ENCODE results near the gene METTL16. TPM values are rescaled to one million over a fixed set of nuclear protein-coding genes. Genes with fewer than 3 reads are reported as not detected.

METTL16 gene
- total and polyA plus RNA-seq, 2 experiments from 2014 or later, result 40.1 to 80.8 TPM

- TF ChIP-seq ZNF331 (CRISPR knock-in tag; IDR thresholded peaks at IDR 0.05; ENCODE audit: low read depth) (no peak), POLR2AphosphoS5 (IDR thresholded peaks at IDR 0.05; ENCODE audit: low read depth) (no peak), CREB1 (CRISPR knock-in tag; IDR thresholded peaks at IDR 0.05; ENCODE audit: low read depth) (no peak), JUNB (IDR thresholded peaks at IDR 0.05; ENCODE audit: unreplicated experiment) (no peak)
Observed at GRCh38 chr17:2383628-2384167, 128.0 kb downstream of the METTL16 start (continued).

GRCh38 chr17:2380950-2381649 lies 130.6 kb downstream of the METTL16 start:
- ATAC-seq, result no peak
- no peaks in the 10 kb centered on the region; the same call in 1 of the 2 replicates for H4K20me1 ChIP-seq (replicated peaks; ENCODE audit: insufficient read depth)
- peaks cover 18% of the 10 kb centered on the region for H3K4me1 ChIP-seq (ENCODE audit: insufficient read depth)
- Mint-ChIP-seq H3K4me1 (peaks cover 20% of the 10 kb centered on the region), H3K4me3 (no peak overlapping the region), H3K27me3 (ENCODE audit: insufficient read depth, low read depth, poor library complexity) (peaks cover 13% of the 10 kb centered on the region), H3K36me3 (ENCODE audit: low read depth) (peaks cover 19% of the 10 kb centered on the region), H3K27ac (no peak overlapping the region), H3K9me3 (no peaks in the 10 kb centered on the region)
- no peak overlapping the region for H2AFZ ChIP-seq
- TF ChIP-seq STAT1 (IDR thresholded peaks at IDR 0.05; ENCODE audit: unreplicated experiment), result no peak
- no peak overlapping the region for H3K4me3 ChIP-seq
- DNase-seq (ENCODE audit: low spot score), result no peak
- no peaks in the 10 kb centered on the region for H3K79me2 ChIP-seq (replicated peaks; ENCODE audit: insufficient read depth)
- H3K36me3 ChIP-seq (ENCODE audit: insufficient read depth), result no peaks in the 10 kb centered on the region
- no peak overlapping the region for H3K4me2 ChIP-seq
- no peaks in the 10 kb centered on the region for H3K27me3 ChIP-seq (ENCODE audit: insufficient read depth)
- no peaks in the 10 kb centered on the region; the same call in 1 of the 2 replicates for H3F3A ChIP-seq (replicated peaks; ENCODE audit: low read depth)
- H3K27ac ChIP-seq (ENCODE audit: low read depth), result no peak overlapping the region
- no peaks in the 10 kb centered on the region for H3K9me2 ChIP-seq (ENCODE audit: insufficient read depth)

GRCh38 chr17:2380226-2380922 lies 131.3 kb downstream of the METTL16 start:
- Histone ChIP-seq H4K20me1 (replicated peaks; ENCODE audit: insufficient read depth) (no peaks in the 10 kb centered on the region; the same call in 1 of the 2 replicates), H2AFZ (no peak overlapping the region), H3K4me2 (no peak overlapping the region), H3K9me2 (ENCODE audit: insufficient read depth) (no peaks in the 10 kb centered on the region), H3K27ac (ENCODE audit: low read depth) (no peak overlapping the region), H3K27me3 (ENCODE audit: insufficient read depth) (no peaks in the 10 kb centered on the region), H3K4me3 (no peak overlapping the region), H3F3A (replicated peaks; ENCODE audit: low read depth) (no peaks in the 10 kb centered on the region; the same call in 1 of the 2 replicates), H3K36me3 (ENCODE audit: insufficient read depth) (no peaks in the 10 kb centered on the region), H3K79me2 (replicated peaks; ENCODE audit: insufficient read depth) (no peaks in the 10 kb centered on the region), H3K4me1 (ENCODE audit: insufficient read depth) (peaks cover 13% of the 10 kb centered on the region)
- no peak overlapping the region for H3K4me3 Mint-ChIP-seq
- peaks cover 21% of the 10 kb centered on the region for H3K4me1 Mint-ChIP-seq
- peaks cover 22% of the 10 kb centered on the region for H3K36me3 Mint-ChIP-seq (ENCODE audit: low read depth)
- no peak overlapping the region for H3K27ac Mint-ChIP-seq
- ATAC-seq (no peak), DNase-seq (ENCODE audit: low spot score) (no peak)
- no peaks in the 10 kb centered on the region for H3K9me3 Mint-ChIP-seq
- peaks cover 15% of the 10 kb centered on the region for H3K27me3 Mint-ChIP-seq (ENCODE audit: insufficient read depth, low read depth, poor library complexity)
- no peak for TF ChIP-seq EZH2phosphoT487 (IDR thresholded peaks at IDR 0.05; ENCODE audit: unreplicated experiment)
- no peak for TF ChIP-seq NANOG (IDR thresholded peaks at IDR 0.05; ENCODE audit: borderline replicate concordance)
- no peak for TF ChIP-seq CREB1 (CRISPR knock-in tag; IDR thresholded peaks at IDR 0.05; ENCODE audit: low read depth)
- no peak for TF ChIP-seq ETS1 (IDR thresholded peaks at IDR 0.05)
- no peak for TF ChIP-seq JUNB (IDR thresholded peaks at IDR 0.05; ENCODE audit: unreplicated experiment)
- TF ChIP-seq ZNF331 (CRISPR knock-in tag; IDR thresholded peaks at IDR 0.05; ENCODE audit: low read depth), result no peak
- no peak for TF ChIP-seq STAT1 (IDR thresholded peaks at IDR 0.05; ENCODE audit: unreplicated experiment)
- no peak for TF ChIP-seq POLR2AphosphoS5 (IDR thresholded peaks at IDR 0.05; ENCODE audit: low read depth)
- no peak for TF ChIP-seq REST (IDR thresholded peaks at IDR 0.05; ENCODE audit: unreplicated experiment)
- no peak for TF ChIP-seq ZNF114 (CRISPR knock-in tag; IDR thresholded peaks at IDR 0.05)
- no peak for TF ChIP-seq EZH2 (IDR thresholded peaks at IDR 0.05; ENCODE audit: low read depth, unreplicated experiment)

Data from GM23338 (cell line).